Measurements from ENCODE around the gene SPECC1L. TPM values are rescaled to one million over a fixed set of nuclear protein-coding genes. Genes with fewer than 3 reads are reported as not detected.
"Not testable (repeated sequence)": the region's sequence is repeated elsewhere in the genome, so short reads cannot be mapped to it uniquely, and the experiment has no call there.

Gene SPECC1L
- total and polyA plus RNA-seq, 3 experiments from 2014 or later = 14.9 to 52.1 (median 51.9) TPM

DNA sequence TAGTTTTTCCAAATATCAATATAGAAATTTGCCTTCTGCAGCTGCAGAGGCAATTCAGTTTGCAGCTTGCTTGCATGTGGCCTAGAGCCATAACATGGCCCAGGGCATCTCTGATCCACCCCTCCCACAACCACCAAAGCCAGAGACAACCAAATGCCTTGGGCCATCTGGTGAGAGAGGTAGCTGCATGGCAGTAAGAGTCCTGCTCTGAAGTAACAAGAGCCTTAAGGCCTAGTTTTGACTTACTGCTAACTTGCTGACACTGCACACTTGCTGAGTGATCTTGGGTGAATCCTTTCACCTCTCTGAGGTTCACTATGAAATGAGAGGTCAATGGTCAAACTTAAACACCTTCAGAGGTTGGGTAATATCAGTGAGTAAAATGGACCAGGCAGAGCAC is 4.9 kb upstream of the SPECC1L start:
- Histone ChIP-seq H3K9me3 (ENCODE audit: low read length) (no peaks in the 10 kb centered on the region), H3K27ac (ENCODE audit: low read depth, low read length) (no peak overlapping the region), H3K4me1 (ENCODE audit: insufficient read depth, low read length) (no peaks in the 10 kb centered on the region), H3K36me3 (ENCODE audit: insufficient read depth, low read length) (no peaks in the 10 kb centered on the region), H3K27me3 (ENCODE audit: insufficient read depth, low read length, poor library complexity, severe bottlenecking) (no peaks in the 10 kb centered on the region), H3K4me3 (ENCODE audit: low read length) (no peak overlapping the region)
- Mint-ChIP-seq H3K27ac (no peak overlapping the region), H3K4me3 (no peak overlapping the region), H3K4me1 (peaks cover 1 to 6% (median 4%) of the 10 kb centered on the region in 3 donors), H3K27me3 (peaks cover 0 to 1% of the 10 kb centered on the region in 2 donors), H3K9me3 (no peaks in the 10 kb centered on the region), H3K36me3 (peaks cover 0 to 1% (median 0%) of the 10 kb centered on the region in 3 donors)
- no peak for DNase-seq
- ChIA-PET POLR2A (interaction anchor here (0.6 kb wide), 1 partner anchor 253 kb away, joined by 4 read pairs; no protein-coding TSS in a partner anchor), CTCF (no interaction called here)

DNA sequence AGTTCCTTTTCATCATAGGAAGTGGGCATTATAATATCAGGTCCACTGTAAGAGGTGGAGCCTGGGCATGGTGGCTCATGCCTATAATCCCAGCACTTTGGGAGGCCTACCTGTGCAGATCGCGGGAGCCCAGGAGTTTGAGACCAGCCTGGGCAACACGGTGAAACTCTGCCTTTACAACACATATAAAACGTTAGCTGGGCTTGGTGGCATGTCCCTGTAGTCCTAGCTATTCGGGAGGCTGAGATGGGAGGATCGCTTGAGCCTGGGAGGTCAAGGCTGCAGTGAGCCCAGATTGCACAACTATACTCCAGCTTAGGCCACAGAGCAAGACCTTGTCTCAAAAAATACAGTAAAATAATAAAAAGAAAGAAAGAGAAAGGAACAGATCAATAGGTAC is 4.1 kb upstream of the SPECC1L start:
- H3K4me3 Mint-ChIP-seq = peak overlapping the region in 1 of 7 donors; percentile 23
- H3K36me3 ChIP-seq (ENCODE audit: insufficient read depth, low read length); H3K9me3 ChIP-seq (ENCODE audit: low read length); CTCF ChIA-PET; H3K4me1 Mint-ChIP-seq; H3K4me1 ChIP-seq (ENCODE audit: insufficient read depth, low read length); H3K9me3 Mint-ChIP-seq; H3K4me3 ChIP-seq (ENCODE audit: low read length); H3K27me3 Mint-ChIP-seq; H3K27me3 ChIP-seq (ENCODE audit: insufficient read depth, low read length, poor library complexity, severe bottlenecking); POLR2A ChIA-PET; DNase-seq; H3K27ac Mint-ChIP-seq; H3K36me3 Mint-ChIP-seq; H3K27ac ChIP-seq (ENCODE audit: low read depth, low read length): not testable (repeated sequence)

DNA sequence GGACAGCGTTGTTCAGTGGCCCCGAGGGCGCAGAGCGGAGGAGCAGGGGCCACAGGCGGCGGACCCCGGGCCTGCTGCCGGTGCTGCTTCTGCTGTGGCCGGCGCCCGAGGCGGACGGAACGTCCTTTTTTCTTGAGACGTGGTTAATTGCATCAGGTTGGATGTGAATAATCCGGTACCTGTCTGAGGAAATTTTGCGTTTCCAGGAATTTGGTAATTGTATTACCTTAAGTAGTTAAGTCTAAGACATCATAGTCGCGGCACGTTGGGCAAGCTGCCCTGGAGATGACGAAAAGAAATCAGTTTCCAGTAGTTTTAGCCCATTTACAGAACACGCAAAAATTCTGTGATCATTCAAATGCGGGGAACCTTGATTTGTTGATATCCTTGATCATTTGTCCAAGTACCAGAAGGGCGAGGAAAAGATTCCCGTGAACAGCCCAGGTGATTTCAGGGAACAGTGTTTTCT is 789 bp downstream of the SPECC1L start:
- no peak for DNase-seq
- H3K27me3 Mint-ChIP-seq = peaks cover 0 to 1% of the 10 kb centered on the region in 2 donors
- H3K4me3 Mint-ChIP-seq = peak overlapping the region; percentile 83 to 95 (median 89)
- Histone ChIP-seq H3K27me3 (ENCODE audit: insufficient read depth, low read length, poor library complexity, severe bottlenecking) (no peaks in the 10 kb centered on the region), H3K4me1 (ENCODE audit: insufficient read depth, low read length) (peaks cover 15% of the 10 kb centered on the region), H3K27ac (ENCODE audit: low read depth, low read length) (peak overlapping the region; percentile 80), H3K36me3 (ENCODE audit: insufficient read depth, low read length) (no peaks in the 10 kb centered on the region), H3K9me3 (ENCODE audit: low read length) (no peaks in the 10 kb centered on the region), H3K4me3 (ENCODE audit: low read length) (peak overlapping the region; percentile 85)
- ChIA-PET CTCF (interaction anchor here (1.6 kb wide), 1 partner anchor 138 kb away, joined by 4 read pairs; no protein-coding TSS in a partner anchor), POLR2A (interaction anchor here (0.7 kb wide), 2 partner anchors 115 to 117 kb away, joined by 3 read pairs; no protein-coding TSS in a partner anchor)
- H3K36me3 Mint-ChIP-seq = peaks cover 0 to 7% (median 2%) of the 10 kb centered on the region in 3 donors
- H3K27ac Mint-ChIP-seq = peak overlapping the region; percentile 6 to 80 (median 52)
- H3K9me3 Mint-ChIP-seq = no peaks in the 10 kb centered on the region
- H3K4me1 Mint-ChIP-seq = peaks cover 32 to 47% (median 41%) of the 10 kb centered on the region in 3 donors

DNA sequence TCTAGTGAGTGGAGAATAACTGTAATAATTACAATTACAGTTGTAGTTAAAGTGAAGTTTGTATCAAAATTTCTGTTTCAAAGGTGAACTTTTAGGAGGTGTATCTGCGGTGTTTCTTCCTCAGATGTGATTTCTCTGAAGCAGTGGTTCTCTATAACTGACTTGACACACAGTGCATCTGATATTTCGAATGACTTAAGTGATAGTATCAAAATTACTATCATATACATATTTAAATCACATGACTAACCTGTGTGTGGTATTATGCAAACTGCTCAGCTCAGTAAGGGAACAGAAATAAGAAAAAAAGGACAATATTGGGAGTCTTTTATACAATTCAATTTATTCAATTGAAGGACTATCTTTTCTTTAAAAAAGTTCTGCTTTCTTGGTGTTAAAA is 2.4 kb downstream of the SPECC1L start:
- H3K9me3 Mint-ChIP-seq; H3K9me3 ChIP-seq (ENCODE audit: low read length); H3K27me3 Mint-ChIP-seq; POLR2A ChIA-PET; H3K36me3 ChIP-seq (ENCODE audit: insufficient read depth, low read length); DNase-seq; H3K27ac Mint-ChIP-seq; H3K4me3 ChIP-seq (ENCODE audit: low read length); H3K27me3 ChIP-seq (ENCODE audit: insufficient read depth, low read length, poor library complexity, severe bottlenecking); CTCF ChIA-PET; H3K27ac ChIP-seq (ENCODE audit: low read depth, low read length): not testable (repeated sequence)
- peak overlapping the region in 3 of 7 donors; percentile 1 to 45 (median 3) for H3K4me3 Mint-ChIP-seq
- H3K4me1 ChIP-seq (ENCODE audit: insufficient read depth, low read length) = peaks cover 15% of the 10 kb centered on the region
- H3K4me1 Mint-ChIP-seq = peaks cover 37 to 58% (median 53%) of the 10 kb centered on the region in 3 donors
- H3K36me3 Mint-ChIP-seq = peaks cover 0 to 14% (median 5%) of the 10 kb centered on the region in 3 donors

DNA sequence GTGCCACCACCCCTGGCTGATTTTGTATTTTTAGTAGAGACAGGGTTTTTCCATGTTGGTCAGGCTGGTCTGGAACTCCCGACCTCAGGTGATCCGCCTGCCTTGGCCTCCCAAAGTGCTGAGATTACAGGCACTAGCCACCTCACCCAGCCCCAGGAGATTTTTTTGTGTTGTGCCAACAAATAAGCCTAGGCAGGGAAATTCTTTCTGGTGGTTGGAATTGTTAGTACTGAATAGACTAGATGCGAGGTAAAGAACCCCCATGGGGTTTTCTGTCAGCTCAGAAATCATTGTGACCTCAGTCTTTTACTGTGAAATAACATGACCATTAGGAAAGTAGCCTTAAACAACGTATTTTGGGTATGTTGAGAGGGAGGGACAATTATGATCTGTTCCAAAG is 3.3 kb downstream of the SPECC1L start:
- Mint-ChIP-seq H3K36me3 (peaks cover 0 to 14% (median 5%) of the 10 kb centered on the region in 3 donors), H3K4me1 (peaks cover 40 to 62% (median 56%) of the 10 kb centered on the region in 3 donors), H3K27ac (peak overlapping the region in 2 of 8 donors; percentile 52 to 91)
- peaks cover 15% of the 10 kb centered on the region for H3K4me1 ChIP-seq (ENCODE audit: insufficient read depth, low read length)
- H3K4me3 ChIP-seq (ENCODE audit: low read length); DNase-seq; POLR2A ChIA-PET; H3K4me3 Mint-ChIP-seq; H3K9me3 ChIP-seq (ENCODE audit: low read length); H3K9me3 Mint-ChIP-seq; H3K27me3 Mint-ChIP-seq; H3K27ac ChIP-seq (ENCODE audit: low read depth, low read length); H3K36me3 ChIP-seq (ENCODE audit: insufficient read depth, low read length); H3K27me3 ChIP-seq (ENCODE audit: insufficient read depth, low read length, poor library complexity, severe bottlenecking): not testable (repeated sequence)
- CTCF ChIA-PET = interaction anchor here (1.1 kb wide), 1 partner anchor 15 kb away, joined by 3 read pairs; no protein-coding TSS in a partner anchor

DNA sequence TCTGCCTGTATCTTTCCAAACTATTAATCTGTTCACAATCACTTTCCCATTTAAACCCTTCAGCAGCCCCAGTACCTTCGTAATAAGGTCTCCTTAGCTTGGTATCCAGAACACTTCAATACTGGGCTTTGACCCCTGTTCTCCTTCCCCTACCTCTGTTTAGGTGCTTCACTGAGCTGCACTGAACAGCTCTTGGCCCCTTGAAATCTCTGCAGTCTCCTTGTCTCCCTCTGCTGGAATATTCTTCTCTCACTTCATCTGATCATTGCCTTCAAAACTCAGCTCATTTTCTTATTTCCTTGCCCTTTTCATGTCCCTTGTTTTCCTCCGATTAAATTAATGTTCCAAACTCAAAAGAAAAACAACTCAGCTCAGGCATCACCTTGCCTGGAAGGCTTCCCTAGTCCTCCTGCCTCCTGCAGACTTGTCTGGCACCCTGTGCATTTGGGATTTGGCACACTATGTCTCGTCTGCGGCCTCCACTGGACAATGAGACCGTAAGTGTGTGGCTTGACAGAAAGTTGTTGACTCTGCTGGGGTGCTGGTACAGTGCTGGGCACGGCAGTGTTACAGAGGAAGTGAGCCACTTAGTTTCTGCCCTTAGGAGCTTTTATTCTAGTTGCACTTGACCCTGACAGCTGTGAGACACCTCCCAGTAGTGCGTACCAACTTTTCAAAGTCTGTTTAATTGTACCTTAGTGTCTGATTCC is 4.2 kb downstream of the SPECC1L start:
- peaks cover 0 to 14% (median 5%) of the 10 kb centered on the region in 3 donors for H3K36me3 Mint-ChIP-seq

DNA sequence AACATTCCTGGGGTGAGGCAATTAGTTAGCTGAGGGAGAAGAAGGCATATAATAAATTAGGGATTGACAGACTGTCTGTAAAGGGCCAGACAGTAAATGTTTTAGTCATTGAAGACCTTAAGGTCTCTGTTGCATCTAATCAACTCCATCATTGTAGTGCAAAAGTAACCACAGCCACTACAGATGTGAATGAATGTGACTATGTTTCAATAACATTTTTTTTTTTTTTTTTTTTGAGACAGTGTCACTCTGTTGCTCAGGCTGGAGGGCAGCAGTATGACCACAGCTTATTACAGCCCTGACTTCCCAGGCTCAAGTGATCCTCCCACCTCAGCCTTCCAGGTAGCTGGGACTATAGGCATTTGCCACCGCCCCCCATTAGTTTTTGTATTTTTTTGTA is 9.7 kb downstream of the SPECC1L start:
- peaks cover 16% of the 10 kb centered on the region for H3K4me1 ChIP-seq (ENCODE audit: insufficient read depth, low read length)
- H3K27me3 Mint-ChIP-seq; H3K9me3 ChIP-seq (ENCODE audit: low read length); H3K9me3 Mint-ChIP-seq; H3K36me3 ChIP-seq (ENCODE audit: insufficient read depth, low read length); DNase-seq; H3K27ac ChIP-seq (ENCODE audit: low read depth, low read length); H3K4me3 ChIP-seq (ENCODE audit: low read length); POLR2A ChIA-PET; H3K4me3 Mint-ChIP-seq; H3K27me3 ChIP-seq (ENCODE audit: insufficient read depth, low read length, poor library complexity, severe bottlenecking); CTCF ChIA-PET: not testable (repeated sequence)
- Mint-ChIP-seq H3K4me1 (peaks cover 49 to 72% (median 69%) of the 10 kb centered on the region in 3 donors), H3K36me3 (peaks cover 0 to 15% (median 13%) of the 10 kb centered on the region in 3 donors), H3K27ac (peak overlapping the region in 1 of 8 donors; percentile 54)

More for the DNA sequence above, 4.2 kb downstream of the SPECC1L start:
- H3K36me3 ChIP-seq (ENCODE audit: insufficient read depth, low read length); H3K9me3 Mint-ChIP-seq; H3K27me3 Mint-ChIP-seq; H3K27ac ChIP-seq (ENCODE audit: low read depth, low read length); CTCF ChIA-PET; DNase-seq; H3K9me3 ChIP-seq (ENCODE audit: low read length); H3K4me3 ChIP-seq (ENCODE audit: low read length); H3K27me3 ChIP-seq (ENCODE audit: insufficient read depth, low read length, poor library complexity, severe bottlenecking): not testable (repeated sequence)
- peaks cover 45 to 69% (median 63%) of the 10 kb centered on the region in 3 donors for H3K4me1 Mint-ChIP-seq
- peak overlapping the region in 5 of 8 donors; percentile 13 to 72 (median 62) for H3K27ac Mint-ChIP-seq
- POLR2A ChIA-PET = interaction anchor here (0.9 kb wide), 1 partner anchor 17 kb away, joined by 6 read pairs; no protein-coding TSS in a partner anchor
- H3K4me1 ChIP-seq (ENCODE audit: insufficient read depth, low read length) = peaks cover 15% of the 10 kb centered on the region
- peak overlapping the region in 1 of 7 donors; percentile 24 for H3K4me3 Mint-ChIP-seq

DNA sequence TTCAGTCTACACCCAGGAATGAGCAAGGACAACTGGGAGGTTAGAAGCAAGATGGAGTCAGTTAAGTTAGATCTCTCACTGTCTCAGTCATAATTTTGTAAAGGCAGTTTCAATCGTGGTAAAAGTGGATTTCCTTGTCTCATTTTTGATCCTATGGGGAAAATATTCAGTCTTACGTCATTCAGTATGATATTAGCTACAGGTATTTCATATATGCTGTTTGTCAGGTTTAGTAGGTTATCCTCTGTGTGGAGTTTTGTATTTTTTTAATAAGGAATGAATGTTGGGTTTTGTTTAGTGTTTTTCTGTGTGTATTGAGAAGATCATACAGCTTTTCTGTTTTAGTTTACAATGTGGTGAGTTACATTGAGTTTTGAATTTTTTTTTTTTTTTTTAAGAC is 11.8 kb downstream of the SPECC1L start:
- no peak for DNase-seq
- peak overlapping the region in 1 of 8 donors; percentile 10 for H3K27ac Mint-ChIP-seq
- no peaks in the 10 kb centered on the region for H3K27me3 Mint-ChIP-seq
- H3K4me3 Mint-ChIP-seq = no peak overlapping the region
- H3K9me3 Mint-ChIP-seq = no peaks in the 10 kb centered on the region
- H3K9me3 ChIP-seq (ENCODE audit: low read length) = no peaks in the 10 kb centered on the region
- POLR2A ChIA-PET = no interaction called here
- H3K4me1 Mint-ChIP-seq = peaks cover 52 to 71% (median 70%) of the 10 kb centered on the region in 3 donors
- peaks cover 0 to 12% (median 8%) of the 10 kb centered on the region in 3 donors for H3K36me3 Mint-ChIP-seq
- no peak overlapping the region for H3K27ac ChIP-seq (ENCODE audit: low read depth, low read length)
- no peaks in the 10 kb centered on the region for H3K27me3 ChIP-seq (ENCODE audit: insufficient read depth, low read length, poor library complexity, severe bottlenecking)
- peaks cover 24% of the 10 kb centered on the region for H3K4me1 ChIP-seq (ENCODE audit: insufficient read depth, low read length)
- H3K4me3 ChIP-seq (ENCODE audit: low read length) = no peak overlapping the region
- CTCF ChIA-PET = no interaction called here
- H3K36me3 ChIP-seq (ENCODE audit: insufficient read depth, low read length) = no peaks in the 10 kb centered on the region

Data from CD8-positive, alpha-beta memory T cell (primary cell).